Sigmoid colon (tissue), 7 donors: ENCODE data around the gene PRKAA1. TPM values are rescaled to one million over a fixed set of nuclear protein-coding genes. Genes with fewer than 3 reads are reported as not detected.

Source experiments
- DNase-seq: peaks from one replicate; pipeline ENCODE4 v3.0.0-alpha.2; 2019
- H3K27ac ChIP-seq, 4 donors: fragments of 200-600 bp; sonication (generic); one replicate each; pipeline ENCODE4 v1.5.1; 2016 to 2019; ENCODE audit warnings: mild to moderate bottlenecking in 1 of 4
- H3K27me3 ChIP-seq, 3 donors: fragments of 200-600 bp; sonication (generic); one replicate each; pipeline ENCODE4 v1.5.1; 2019; ENCODE audit warnings: mild to moderate bottlenecking in 1 of 3
- H3K36me3 ChIP-seq, 4 donors: fragments of 200-600 bp; sonication (generic); one replicate each; pipeline ENCODE4 v1.5.1; 2016 to 2019
- H3K4me1 ChIP-seq, 4 donors: fragments of 200-600 bp; sonication (generic); one replicate each; pipeline ENCODE4 v1.5.1; 2017 to 2019
- H3K4me3 ChIP-seq, 4 donors: fragments of 200-600 bp; sonication (generic); one replicate each; pipeline ENCODE4 v1.5.1; 2017 to 2019; ENCODE audit warnings: mild to moderate bottlenecking in 2 of 4, moderate library complexity in 1 of 4
- H3K9me3 ChIP-seq, 4 donors: fragments of 200-600 bp in 3 of 4; sonication (generic) in 3 of 4; one replicate each; pipeline versions ENCODE4 v1.5.1 to v1.6.1; 2013 to 2019
- CTCF ChIP-seq, 4 experiments: fragments of 450-650 bp in 3 of 4; fragments of 200-600 bp in 1 of 4; IDR thresholded peaks; one replicate each; pipeline ENCODE4 v1.5.1; 2016 to 2019; ENCODE audit warnings: antibody characterized with exemption in 4 of 4, mild to moderate bottlenecking in 3 of 4, moderate library complexity in 2 of 4
- EP300 ChIP-seq, 4 donors: sonication (generic); formaldehyde crosslinking; IDR thresholded peaks; one replicate each; pipeline ENCODE4 v1.6.1; 2017; ENCODE audit warnings: antibody characterized with exemption in 4 of 4
- POLR2A ChIP-seq, 2 donors: fragments of 450-650 bp; IDR thresholded peaks; one replicate each; pipeline ENCODE4 v1.6.1; 2016; ENCODE audit warnings: antibody characterized with exemption in 2 of 2, mild to moderate bottlenecking in 2 of 2, moderate library complexity in 2 of 2
- POLR2AphosphoS5 ChIP-seq, 4 donors: sonication (generic); formaldehyde crosslinking; IDR thresholded peaks; one replicate each; pipeline ENCODE4 v1.6.1; 2017; ENCODE audit warnings: antibody characterized with exemption in 4 of 4
- WGBS, 2 donors: extraction: QIAGEN DNeasy Blood & Tissue Kit; methylation state at CpG; one replicate each; pipeline ENCODE4 v1.1.7; 2013; 5-methylcytosine and 5-hydroxymethylcytosine counted together
- intact Hi-C: fragments of 100-400 bp; cut with DNase I; formaldehyde crosslinking; loops from one replicate; pipeline ENCODE4 v1.15.1; 2023
- polyA plus RNA-seq, 3 donors: library from polyadenylated mRNA; stranded (reverse); fragments of 200-250 nt; gene quantifications; one replicate each; pipeline ENCODE4 v1.2.3, GENCODE V29; 2013
- total RNA-seq, 4 donors: library from RNA; depleted of rRNA; stranded (reverse); fragments of >200 nt; gene quantifications; one replicate each; pipeline ENCODE4 v1.1.0, GENCODE V29; 2016
- donor health status: healthy with polysubstance abuse.
- donor health status: Bipolar disorder and iron deficiency.
- donor health status: healthy.

The PRKAA1 gene
- total RNA-seq (10 to 100 TPM; 63.4 to 98.4 (median 86.7) TPM), polyA plus RNA-seq (10 to 100 TPM; 27.0 to 34.4 (median 29.3) TPM)

- Histone ChIP-seq H3K27me3 (no peaks in the 10 kb centered on the region), H3K4me1 (peaks cover 0 to 32% (median 22%) of the 10 kb centered on the region in 4 donors), H3K9me3 (no peaks in the 10 kb centered on the region), H3K36me3 (no peaks in the 10 kb centered on the region), H3K27ac (peak within 1 kb of the TSS; percentile 95 to 99 (median 98)), H3K4me3 (peak within 1 kb of the TSS; percentile 97 to 100 (median 99))
- DNase-seq: peak; percentile 95
- 1% methylated on average over 70 of the region's 70 CpGs for WGBS, 2 donors
- intact Hi-C loops: loop anchor here (1.0 kb wide), 2 partner anchors 37 to 43 kb away; partner anchors contain the start of genes RPL37 and TTC33
- no peak for TF ChIP-seq EP300 (IDR thresholded peaks at IDR 0.05)
- peak in 3 of 4 experiments; percentile 32 to 73 (median 33) for TF ChIP-seq CTCF (IDR thresholded peaks at IDR 0.05)
- TF ChIP-seq POLR2A (IDR thresholded peaks at IDR 0.05): peak; percentile 30 to 56
- TF ChIP-seq POLR2AphosphoS5 (IDR thresholded peaks at IDR 0.05): peak; percentile 78 to 90 (median 86)
Measured at GRCh38 chr5:40798012-40798800, at the start of gene PRKAA1. Gene PRKAA1, minus strand, starts transcription at chr5:40798374. Its CDS starts 185 bp downstream, at chr5:40798189.

GRCh38 chr5:40847525-40847924 is 49.4 kb upstream of the PRKAA1 start:
- intact Hi-C loops: no loop called here
- Histone ChIP-seq H3K4me3 (no peak overlapping the region), H3K27ac (no peak overlapping the region), H3K27me3 (no peaks in the 10 kb centered on the region), H3K9me3 (no peaks in the 10 kb centered on the region), H3K4me1 (no peaks in the 10 kb centered on the region), H3K36me3 (peaks cover 0 to 4% (median 0%) of the 10 kb centered on the region in 4 donors)
- no peak for DNase-seq
- no peak for TF ChIP-seq POLR2A (IDR thresholded peaks at IDR 0.05)
- no peak for TF ChIP-seq POLR2AphosphoS5 (IDR thresholded peaks at IDR 0.05)
- no peak for TF ChIP-seq EP300 (IDR thresholded peaks at IDR 0.05)
- no peak for TF ChIP-seq CTCF (IDR thresholded peaks at IDR 0.05)
- 90 to 95% methylated on average over 1 of the region's 1 CpG for WGBS, 2 donors

- intact Hi-C loops: no loop called here
- TF ChIP-seq POLR2A (IDR thresholded peaks at IDR 0.05): no peak
- no peak for TF ChIP-seq POLR2AphosphoS5 (IDR thresholded peaks at IDR 0.05)
- no peak for TF ChIP-seq CTCF (IDR thresholded peaks at IDR 0.05)
- no peak for TF ChIP-seq EP300 (IDR thresholded peaks at IDR 0.05)
- H3K9me3 ChIP-seq: no peaks in the 10 kb centered on the region
- no peaks in the 10 kb centered on the region for H3K4me1 ChIP-seq
- no peaks in the 10 kb centered on the region for H3K36me3 ChIP-seq
- no peaks in the 10 kb centered on the region for H3K27me3 ChIP-seq
- no peak overlapping the region for H3K27ac ChIP-seq
- no peak for DNase-seq
- WGBS, 2 donors: 93 to 98% methylated on average over 2 of the region's 2 CpGs
- H3K4me3 ChIP-seq: no peak overlapping the region
Measured at GRCh38 chr5:40846371-40846770, 48.2 kb upstream of the PRKAA1 start.

GRCh38 chr5:40844565-40844964 is 46.4 kb upstream of the PRKAA1 start:
- no peaks in the 10 kb centered on the region for H3K36me3 ChIP-seq
- no peaks in the 10 kb centered on the region for H3K4me1 ChIP-seq
- H3K27me3 ChIP-seq: no peaks in the 10 kb centered on the region
- no peak for DNase-seq
- H3K9me3 ChIP-seq: no peaks in the 10 kb centered on the region
- WGBS, 2 donors: 91 to 93% methylated on average over 4 of the region's 4 CpGs
- no peak overlapping the region for H3K27ac ChIP-seq
- TF ChIP-seq EP300 (IDR thresholded peaks at IDR 0.05) (no peak), POLR2A (IDR thresholded peaks at IDR 0.05) (no peak), CTCF (IDR thresholded peaks at IDR 0.05) (no peak), POLR2AphosphoS5 (IDR thresholded peaks at IDR 0.05) (no peak)
- no peak overlapping the region for H3K4me3 ChIP-seq
- intact Hi-C loops: no loop called here
